GM18511 (cell line): Measurements from ENCODE around the gene SREBF1.

Experiments used
- ATAC-seq: cut with Tn5 transposase; IDR thresholded peaks from one replicate; pipeline ENCODE4 v1.9.1; 2021; ENCODE audit warnings: mild to moderate bottlenecking, moderate library complexity; ENCODE audit not compliant: unreplicated experiment

SREBF1 gene

DNA sequence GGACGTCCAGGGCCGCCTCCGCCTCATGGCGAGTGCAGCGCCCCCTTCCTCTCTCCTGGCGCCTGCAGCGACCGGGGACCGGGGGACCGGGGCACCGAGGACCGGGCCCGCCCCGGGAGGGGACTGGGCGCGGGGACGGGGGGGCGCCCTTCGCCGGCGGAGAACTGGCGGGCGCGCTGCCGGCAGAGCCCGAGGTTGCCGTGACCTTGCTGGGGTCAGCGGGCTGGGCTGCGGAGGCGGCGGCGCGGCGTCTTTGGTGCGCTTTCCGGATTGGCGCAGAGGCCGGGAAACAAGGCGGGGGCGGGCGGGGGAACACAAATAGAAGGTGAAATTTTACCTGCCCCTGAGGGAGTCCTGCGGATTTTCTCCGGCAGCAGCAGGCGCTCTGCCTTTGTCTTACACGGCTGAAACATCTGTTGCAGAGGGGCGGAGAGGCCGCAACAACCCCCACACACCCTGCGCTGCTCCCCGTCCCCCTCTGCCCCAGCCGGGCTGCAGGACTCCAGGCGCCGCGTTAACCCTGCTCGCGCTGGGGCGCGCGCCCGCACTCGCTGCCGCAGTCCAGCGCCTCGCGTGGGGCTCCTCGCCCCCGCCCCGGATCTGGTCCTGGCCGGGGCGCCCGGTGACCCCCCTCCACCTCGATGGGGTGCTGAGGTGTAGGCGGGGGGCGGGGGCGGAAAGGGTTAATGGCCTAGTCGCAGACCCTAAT, 53.5 kb downstream of the SREBF1 start:
- ATAC-seq, result peak; percentile 60

DNA sequence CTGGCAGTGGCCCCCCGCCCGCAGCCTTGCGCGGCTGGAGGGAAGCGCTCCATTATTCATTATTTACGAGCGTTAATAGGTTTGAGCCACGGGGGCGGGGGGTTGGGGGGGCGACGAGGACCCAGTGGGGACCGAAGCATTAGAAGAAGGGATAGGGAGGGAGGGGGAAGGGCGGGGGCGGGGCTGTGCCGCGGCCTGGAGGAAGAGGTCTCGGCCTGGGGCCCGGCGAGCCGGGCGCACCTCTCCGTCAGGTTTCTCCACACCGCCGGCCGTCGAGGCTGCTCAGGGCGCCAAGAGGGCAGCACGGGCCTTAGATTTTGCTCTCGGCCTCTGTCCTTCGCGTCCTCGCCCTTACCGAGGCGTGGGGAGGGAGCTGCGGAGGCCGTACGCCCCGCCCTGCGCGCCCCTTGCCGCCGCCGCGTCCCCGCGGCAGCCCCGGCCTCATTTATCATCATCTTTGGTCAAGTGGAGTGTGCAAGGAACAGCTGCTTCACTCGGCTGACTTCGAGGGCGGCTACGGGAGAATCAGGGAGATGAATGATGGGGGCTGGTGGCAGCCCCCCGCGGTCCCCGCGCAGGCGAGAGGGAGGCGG, 54.2 kb downstream of the SREBF1 start:
- ATAC-seq, result peak; percentile 5

DNA sequence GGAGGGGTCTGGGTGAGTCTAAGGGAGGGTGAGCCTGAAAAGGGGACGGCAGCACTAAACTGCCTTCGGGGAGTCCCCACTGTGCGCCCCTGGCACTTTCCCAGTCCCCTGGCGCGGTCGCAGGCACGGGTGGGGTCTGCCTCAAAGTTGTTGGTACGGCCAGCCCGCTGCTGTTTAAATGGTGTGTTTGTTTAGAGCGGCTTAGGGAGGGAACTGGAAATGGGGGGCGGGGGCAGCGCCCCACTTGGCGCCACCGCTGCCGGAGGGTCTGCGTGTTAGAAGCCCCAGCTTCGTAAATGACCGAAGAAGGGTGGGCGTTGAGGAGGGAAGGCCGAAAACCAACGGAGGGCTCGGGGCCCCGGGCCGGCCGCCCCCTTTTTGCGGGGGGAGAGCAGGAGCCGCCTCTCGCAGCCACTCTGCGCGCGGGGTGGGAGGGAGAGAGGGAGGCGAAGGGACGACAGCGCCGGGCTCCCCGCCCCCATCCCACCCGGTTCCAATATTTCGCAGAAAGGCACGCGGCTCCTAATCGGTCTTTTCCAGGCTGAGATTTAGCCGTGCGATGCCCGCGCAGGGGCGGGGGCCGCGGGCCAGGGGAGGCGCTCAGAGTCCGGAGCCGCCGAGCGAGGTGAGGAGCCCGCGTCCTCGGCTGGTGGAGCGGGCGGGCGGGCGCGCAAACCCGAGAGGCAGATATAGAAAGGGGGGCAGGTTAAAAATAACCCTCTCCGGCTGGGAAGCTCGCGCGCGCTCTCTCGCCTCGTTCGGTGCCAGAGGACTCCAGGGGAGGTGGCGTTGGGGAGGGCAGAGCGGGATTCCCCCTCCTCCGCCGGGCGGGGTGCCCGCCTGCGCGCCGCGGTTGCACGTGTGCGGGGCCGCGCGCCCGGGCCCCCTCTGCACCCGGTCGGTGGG, 54.9 kb downstream of the SREBF1 start:
- ATAC-seq, result no peak

DNA sequence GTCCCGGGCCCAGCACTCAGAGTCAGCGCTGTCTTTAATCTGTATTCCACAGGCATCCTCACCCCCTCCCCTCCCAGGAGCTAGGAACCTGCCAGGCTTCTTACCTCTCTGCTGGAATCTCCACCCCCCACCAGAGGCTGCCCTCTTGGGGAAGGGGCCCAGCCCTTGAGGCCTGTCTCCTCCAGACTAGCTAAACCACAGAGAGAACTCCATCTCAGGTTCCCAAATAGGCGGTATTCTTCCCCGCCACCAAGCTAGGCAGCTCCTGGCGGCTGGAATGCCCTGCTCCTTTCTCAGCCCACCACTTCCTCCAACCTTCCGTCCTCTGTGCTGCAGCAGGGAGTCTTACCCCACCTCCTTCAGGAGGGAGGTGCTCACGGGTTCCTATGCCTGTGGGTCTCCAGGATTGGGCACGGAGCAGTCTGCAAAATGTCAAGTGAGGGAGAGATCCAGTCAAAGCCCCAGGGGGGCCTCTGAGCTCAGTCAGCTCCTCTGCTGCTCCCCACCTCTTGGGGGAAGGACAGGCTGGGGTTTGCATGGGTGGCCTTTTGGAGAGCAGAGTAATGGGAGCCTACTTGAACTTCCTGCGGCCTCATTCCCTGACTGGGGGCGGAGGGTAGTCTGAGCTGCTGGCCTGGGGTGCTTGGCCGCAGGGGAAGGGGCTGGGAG, 55.7 kb downstream of the SREBF1 start:
- no peak for ATAC-seq

DNA sequence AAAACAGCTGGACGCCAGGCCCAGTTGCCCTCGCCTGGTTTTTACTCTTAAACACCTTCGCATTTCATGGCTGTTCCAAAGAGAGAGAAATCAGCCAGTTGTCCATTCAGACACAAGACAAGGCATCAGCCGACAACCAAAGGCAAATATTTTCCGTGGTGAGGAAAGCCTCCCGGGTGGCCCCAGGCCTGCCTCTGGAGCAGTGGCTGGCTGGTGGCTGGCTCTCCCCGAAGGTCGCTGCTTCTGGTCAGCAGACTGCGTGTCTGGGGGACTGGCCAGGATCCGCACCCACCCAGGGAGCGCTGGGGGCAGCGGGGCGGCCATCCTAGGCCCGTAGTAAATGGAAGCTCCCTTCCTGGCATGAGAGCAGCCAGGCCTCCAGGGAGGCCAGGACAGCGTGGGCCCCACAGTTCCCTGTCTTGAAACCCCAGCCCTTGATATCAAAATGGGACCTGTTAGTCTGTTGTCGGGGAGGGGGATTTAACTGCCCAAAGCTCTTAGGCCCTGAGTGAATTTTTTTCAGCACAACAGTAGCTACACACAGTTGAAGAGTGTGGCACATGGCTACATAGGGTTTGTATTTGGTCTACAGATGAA, 57.7 kb downstream of the SREBF1 start:
- no peak for ATAC-seq

- ATAC-seq, result no peak
Measured at GRCh38 chr17:17778308-17779014, 58.3 kb downstream of the SREBF1 start.

- no peak for ATAC-seq
Measured at GRCh38 chr17:17776889-17777288, 59.9 kb downstream of the SREBF1 start.

DNA sequence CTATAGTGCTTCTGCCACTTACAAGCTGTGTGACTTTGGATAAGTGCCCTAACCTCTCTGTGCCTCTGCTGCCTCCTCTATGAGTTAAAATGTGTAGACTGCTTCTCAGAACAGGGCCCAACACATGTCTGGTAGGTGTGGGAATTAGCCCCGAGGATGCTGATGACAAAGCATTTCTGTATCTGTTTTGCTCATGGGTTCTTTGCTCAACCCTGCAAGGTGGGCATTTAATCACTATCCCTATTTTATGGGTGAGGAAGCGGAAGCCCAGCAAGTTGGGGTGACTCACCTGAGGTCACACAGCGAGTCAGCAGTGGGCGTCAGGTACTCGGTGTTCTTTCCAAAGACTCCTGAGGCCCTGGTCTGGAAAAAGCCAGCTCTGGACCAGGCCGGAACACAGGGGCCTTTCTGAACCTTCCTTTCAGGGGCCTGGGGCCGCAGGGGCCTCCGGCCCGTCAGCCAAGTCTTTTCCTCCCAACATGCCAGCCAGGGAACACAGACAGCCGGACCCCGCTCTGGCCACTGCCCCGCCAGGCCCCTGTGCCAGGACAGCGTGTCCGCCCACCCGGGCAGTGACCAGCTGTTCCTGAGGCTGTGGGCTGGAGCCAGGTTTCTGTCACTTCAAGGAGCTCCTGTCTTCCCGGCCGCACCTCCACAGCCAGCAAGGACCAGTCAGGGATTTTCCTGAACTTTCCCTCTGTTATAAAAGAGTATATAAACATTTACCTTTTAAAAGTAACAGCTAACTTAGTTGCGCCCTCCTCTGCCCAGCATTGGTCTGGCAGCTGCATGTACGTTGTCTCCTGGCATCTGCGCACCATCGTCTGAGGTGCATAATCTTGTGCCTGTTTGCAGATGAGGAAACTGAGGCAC, 62.5 kb downstream of the SREBF1 start:
- ATAC-seq, result no peak

- no peak for ATAC-seq
Measured at GRCh38 chr17:17772231-17772630, 64.6 kb downstream of the SREBF1 start.

DNA sequence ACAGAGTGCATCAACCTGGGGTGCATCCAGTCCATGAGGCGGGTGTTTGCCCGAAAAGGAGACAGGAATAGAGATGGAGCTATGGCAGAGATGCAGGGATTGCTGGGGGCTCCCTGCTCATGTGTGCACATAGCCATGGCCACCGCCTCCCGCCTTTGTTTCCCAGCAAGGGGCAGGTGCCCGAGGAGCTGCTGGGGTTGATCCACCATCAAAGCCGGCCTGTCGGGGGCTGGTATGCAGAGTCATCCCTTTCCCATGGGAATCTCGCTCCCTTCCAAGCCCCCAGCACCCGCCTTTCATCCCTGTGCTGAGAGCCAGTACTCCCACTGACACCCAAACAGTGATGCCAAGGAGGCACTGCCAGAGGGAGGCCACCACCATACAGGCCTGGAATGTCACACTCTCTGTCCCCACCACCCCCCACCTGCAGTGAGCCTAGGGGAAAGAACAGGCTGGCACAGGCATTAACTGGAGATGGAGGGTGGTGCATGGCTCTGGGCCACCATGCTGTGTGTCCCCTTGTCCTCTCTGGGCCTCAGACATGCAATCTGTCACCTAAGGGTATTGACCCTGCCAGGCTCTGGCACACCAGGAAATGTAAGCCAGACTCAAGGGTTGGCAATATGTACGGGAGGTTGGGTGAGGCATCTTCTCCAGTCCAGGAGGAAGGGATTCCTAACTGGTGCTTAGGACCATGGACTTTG, 65.1 kb downstream of the SREBF1 start:
- no peak for ATAC-seq

- no peak for ATAC-seq
Measured at GRCh38 chr17:17770632-17771044, 66.1 kb downstream of the SREBF1 start.

DNA sequence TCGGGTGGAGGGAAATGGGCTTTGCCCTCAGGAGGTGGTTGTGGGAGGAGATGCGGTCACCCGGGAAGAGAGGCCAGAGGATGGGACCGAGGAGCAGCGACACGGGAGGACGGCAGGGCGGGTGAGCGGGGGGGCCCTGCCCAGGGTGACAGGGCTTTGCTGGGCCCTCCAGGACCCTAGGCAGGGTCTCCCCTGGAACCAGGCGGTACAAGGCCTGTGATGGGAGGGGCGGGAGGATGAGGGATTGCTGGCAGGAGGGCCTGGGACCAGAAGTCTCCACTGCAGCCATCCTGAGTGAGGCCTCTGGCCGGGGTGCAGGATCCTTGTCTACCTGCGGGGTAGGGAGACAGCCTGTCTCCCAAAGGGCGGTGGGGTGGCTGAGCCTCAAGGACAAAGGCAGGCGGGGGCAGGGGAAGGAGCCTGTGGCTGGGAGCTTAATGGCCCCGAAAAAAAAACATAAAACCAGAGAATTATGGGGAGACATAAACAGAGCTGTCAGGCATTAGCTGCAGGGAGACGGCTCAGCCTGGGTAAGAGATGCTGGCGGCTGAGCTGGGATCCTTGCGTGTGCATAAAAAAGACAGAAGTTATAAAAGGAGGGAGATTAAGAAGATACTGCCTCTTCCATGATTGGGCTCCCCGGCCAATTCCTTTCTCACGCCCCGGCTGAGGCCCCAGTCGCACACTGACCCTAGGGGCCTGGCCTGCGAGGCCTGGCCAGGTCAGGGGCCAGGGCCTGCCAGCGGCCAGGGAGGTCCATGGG, 66.7 kb downstream of the SREBF1 start:
- ATAC-seq, result no peak

DNA sequence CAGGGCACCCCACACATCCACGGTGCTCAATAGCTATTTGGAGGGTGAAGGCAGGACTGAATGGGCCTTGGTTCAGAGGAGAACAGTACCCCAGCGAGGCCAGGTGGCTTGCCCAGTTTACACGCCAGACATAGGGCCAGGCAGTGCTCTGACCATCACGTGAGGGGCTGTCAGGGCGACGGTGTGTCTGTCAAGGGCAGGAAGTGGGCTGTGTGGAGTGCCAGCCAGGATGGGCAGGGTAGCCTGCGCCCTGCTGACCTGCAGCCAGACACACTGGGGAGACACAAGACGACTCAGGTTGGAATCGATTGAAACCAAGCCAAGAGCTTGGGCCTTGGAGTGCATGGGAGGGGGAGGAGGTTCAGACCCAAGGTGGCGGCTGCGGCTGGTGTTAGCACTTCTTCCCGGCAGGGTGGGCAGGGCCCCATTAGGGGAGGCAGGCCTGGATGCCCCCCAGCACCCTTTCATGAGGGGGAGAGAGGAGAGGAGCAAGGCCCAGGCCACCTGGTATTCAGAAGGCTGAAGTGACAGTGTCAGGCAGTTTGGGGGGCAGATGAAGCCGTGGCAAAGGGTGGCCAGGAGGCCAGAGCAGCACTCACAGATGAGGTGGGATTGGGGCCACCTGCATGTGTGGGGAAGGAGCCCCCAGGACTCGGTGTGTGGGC, 68.2 kb downstream of the SREBF1 start:
- ATAC-seq, result no peak

DNA sequence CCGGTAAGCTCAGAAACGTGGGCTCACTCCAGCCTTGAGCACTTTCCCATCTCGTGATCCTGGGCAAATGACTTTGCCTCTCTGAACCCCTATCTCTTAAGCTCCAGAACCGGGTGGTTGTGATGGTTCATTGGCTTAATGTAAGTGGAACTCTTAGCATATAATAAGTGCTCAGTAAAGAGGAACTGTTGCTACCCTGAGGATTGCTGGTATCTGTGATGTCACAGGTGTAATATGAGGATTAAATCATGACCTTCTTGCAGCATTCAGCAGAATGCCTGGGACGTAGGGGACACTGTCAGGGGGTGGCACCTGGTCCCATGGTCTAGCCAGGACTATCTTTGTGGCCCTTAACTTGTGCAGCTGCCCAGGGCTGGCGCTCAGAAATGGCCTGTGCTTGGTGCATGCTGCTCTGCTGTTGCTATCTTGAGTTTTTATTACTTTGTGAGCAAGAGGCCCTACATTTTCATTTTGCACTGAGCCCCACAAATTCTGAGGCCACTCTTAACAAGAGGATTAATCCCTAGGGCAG, 68.8 kb downstream of the SREBF1 start:
- ATAC-seq, result no peak

DNA sequence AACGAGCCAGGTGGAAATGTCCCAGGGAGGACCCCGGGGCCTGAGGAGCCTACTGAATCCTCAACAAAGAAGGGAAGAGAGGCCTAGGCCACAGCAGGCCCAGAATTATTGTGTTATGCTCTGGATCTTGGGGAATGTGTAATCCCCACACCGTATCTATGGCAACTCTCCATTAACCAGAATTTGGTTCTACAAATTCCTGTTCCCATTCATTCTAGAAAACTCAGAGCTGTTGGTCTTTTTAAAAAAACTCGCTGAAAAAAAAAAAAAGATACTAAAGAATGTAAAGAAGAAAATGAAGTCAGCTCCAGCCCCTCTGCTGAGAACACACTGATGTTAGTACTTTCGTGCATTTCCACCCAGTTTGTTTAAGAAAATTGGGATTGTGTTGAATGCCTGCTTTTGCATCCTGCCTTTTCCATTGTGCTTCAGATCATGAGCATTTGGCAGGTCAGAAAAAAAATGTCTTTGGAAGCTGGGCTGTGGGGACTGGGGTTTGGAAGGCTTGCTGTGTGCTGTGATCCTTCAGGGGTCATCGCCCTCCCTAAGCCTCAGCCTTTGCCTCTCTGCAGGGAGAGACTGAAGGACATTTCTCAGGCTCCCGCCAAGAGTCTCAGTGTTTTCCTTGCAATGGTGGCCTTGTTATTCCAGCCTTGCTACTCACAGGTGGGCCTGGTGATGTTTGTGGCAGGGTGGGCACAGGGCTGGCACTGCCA, 69.5 kb downstream of the SREBF1 start:
- ATAC-seq, result no peak

- no peak for ATAC-seq
Measured at GRCh38 chr17:17766744-17767120, 70.1 kb downstream of the SREBF1 start.
